Gastrocnemius medialis (tissue), 4 donors: ENCODE results near the gene ACSF2.

Experiments used
- CTCF ChIP-seq, 5 experiments: fragments of 450-650 bp in 3 of 5; fragments of 200-600 bp in 2 of 5; sonication (generic) in 2 of 5; IDR thresholded peaks in 4 of 5; conservative IDR thresholded peaks in 1 of 5; 1 replicate in 4 of 5; 2 replicates in 1 of 5; pipeline ENCODE4 v1.5.1; 2016 to 2019; ENCODE audit warnings: antibody characterized with exemption in 5 of 5, mild to moderate bottlenecking in 3 of 5, moderate library complexity in 3 of 5
- POLR2A ChIP-seq, 2 donors: fragments of 450-650 bp; IDR thresholded peaks; one replicate each; pipeline ENCODE4 v1.6.1; 2017; ENCODE audit warnings: antibody characterized with exemption in 2 of 2, mild to moderate bottlenecking in 2 of 2, moderate library complexity in 2 of 2

DNA sequence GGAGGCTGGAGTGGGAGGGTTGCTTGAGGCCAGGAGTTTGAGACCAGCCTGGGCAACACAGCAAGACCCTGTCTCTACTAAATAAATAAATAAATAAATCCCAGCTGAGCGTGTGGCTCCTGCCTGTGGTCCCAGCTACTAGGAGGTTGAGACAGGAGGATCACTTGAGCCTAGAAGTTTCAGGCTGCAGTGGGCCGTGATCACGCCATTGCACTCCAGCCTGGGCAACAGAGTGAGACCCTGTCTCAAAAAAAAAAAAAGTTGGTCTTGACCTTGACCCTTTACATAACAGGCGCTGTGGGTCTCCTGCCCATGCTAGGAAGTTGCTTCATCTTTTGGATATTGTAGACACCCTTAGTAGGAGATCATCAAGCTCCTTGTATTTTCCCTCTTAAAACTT is 11.4 kb downstream of the ACSF2 start:
- TF ChIP-seq CTCF (IDR thresholded peaks at IDR 0.05 in 4 of 5, conservative IDR thresholded peaks at IDR 0.05 in 1 of 5) (no peak), POLR2A (IDR thresholded peaks at IDR 0.05) (no peak)
